GM23248 (cell line): ENCODE measurements around the gene SP4. TPM values are rescaled to one million over a fixed set of nuclear protein-coding genes. Genes with fewer than 3 reads are reported as not detected.
A peak's percentile ranks its signal among the peaks of the same experiment; 100 is the strongest.

Experiments used
- DNase-seq: peaks from one replicate; pipeline ENCODE4 v3.0.0-alpha.2; 2015
- H2AFZ ChIP-seq: fragments of 200-600 bp; sonication (generic); 2 replicates; pipeline ENCODE4 v1.6.1; 2016; ENCODE audit warnings: antibody characterized with exemption
- H3F3A ChIP-seq: fragments of 200-600 bp; sonication (generic); 2 replicates; pipeline ENCODE4 v1.6.1; 2016; ENCODE audit warnings: mild to moderate bottlenecking, antibody characterized with exemption, mixed run types; ENCODE audit not compliant: insufficient read depth
- H3K27ac ChIP-seq: fragments of 200-600 bp; sonication (generic); 2 replicates; pipeline ENCODE4 v1.5.1; 2016; ENCODE audit warnings: mild to moderate bottlenecking
- H3K27me3 ChIP-seq: fragments of 200-600 bp; sonication (generic); replicated peaks from 2 replicates; pipeline ENCODE4 v1.6.1; 2016; ENCODE audit warnings: mild to moderate bottlenecking; ENCODE audit not compliant: insufficient read depth
- H3K36me3 ChIP-seq: fragments of 200-600 bp; sonication (generic); 2 replicates; pipeline ENCODE4 v1.6.1; 2016; ENCODE audit warnings: low read depth, mild to moderate bottlenecking
- H3K4me1 ChIP-seq: fragments of 200-600 bp; sonication (generic); 2 replicates; pipeline ENCODE4 v1.6.1; 2016; ENCODE audit warnings: mild to moderate bottlenecking; ENCODE audit not compliant: insufficient read depth
- H3K4me2 ChIP-seq: fragments of 200-600 bp; sonication (generic); one replicate; pipeline ENCODE4 v1.6.1; 2016; ENCODE audit warnings: mild to moderate bottlenecking; ENCODE audit not compliant: unreplicated experiment
- H3K4me3 ChIP-seq: fragments of 200-600 bp; sonication (generic); 2 replicates; pipeline ENCODE4 v1.5.1; 2016; ENCODE audit warnings: mild to moderate bottlenecking
- H3K79me2 ChIP-seq: fragments of 200-600 bp; sonication (generic); 2 replicates; pipeline ENCODE4 v1.6.1; 2016; ENCODE audit warnings: mild to moderate bottlenecking; ENCODE audit not compliant: insufficient read depth
- H3K9ac ChIP-seq: fragments of 200-600 bp; sonication (generic); 2 replicates; pipeline ENCODE4 v1.6.1; 2016; ENCODE audit warnings: mild to moderate bottlenecking
- H3K9me2 ChIP-seq: fragments of 200-600 bp; sonication (generic); 2 replicates; pipeline ENCODE4 v1.6.1; 2016; ENCODE audit warnings: mixed run types, mild to moderate bottlenecking, moderate library complexity; ENCODE audit not compliant: insufficient read depth
- H3K9me3 ChIP-seq: fragments of 200-600 bp; sonication (generic); one replicate; pipeline ENCODE4 v1.6.1; 2017; ENCODE audit warnings: low read depth
- H4K20me1 ChIP-seq: fragments of 200-600 bp; sonication (generic); 2 replicates; pipeline ENCODE4 v1.6.0; 2016; ENCODE audit not compliant: insufficient read depth
- EZH2 ChIP-seq: fragments of 200-600 bp; sonication (generic); IDR thresholded peaks from 2 replicates; pipeline ENCODE4 v1.6.1; 2018; ENCODE audit warnings: antibody characterized with exemption, mild to moderate bottlenecking; ENCODE audit not compliant: insufficient read depth, poor library complexity, severe bottlenecking
- EZH2phosphoT487 ChIP-seq: fragments of 200-600 bp; sonication (generic); IDR thresholded peaks from 2 replicates; pipeline ENCODE4 v1.6.1; 2018; ENCODE audit warnings: antibody characterized with exemption, moderate library complexity, mild to moderate bottlenecking, low read depth; ENCODE audit not compliant: insufficient read depth
- WGBS, 2 experiments: methylation state at CpG; one replicate each; pipeline ENCODE4 v1.1.6; 2015 to 2017; ENCODE audit warnings: low lambda C conversion rate in 2 of 2, low coverage in 1 of 2; ENCODE audit errors: missing lambda C conversion rate in 2 of 2; 5-methylcytosine and 5-hydroxymethylcytosine counted together
- in situ Hi-C: fragments of 300-500 bp; cut with MboI; formaldehyde crosslinking; loops from 2 replicates; pipeline ENCODE4 v1.15.0; 2020
- polyA plus RNA-seq: library from polyadenylated mRNA; unstranded; fragments of >200 nt; fragmentation: Nextera tagmentation; extraction: Ambion mirVana; gene quantifications from 2 replicates; pipeline ENCODE4 v1.2.1, GENCODE V29; 2016
- total RNA-seq: library from RNA; depleted of rRNA; stranded (reverse); fragments of >200 nt; shearing (Covaris generic); gene quantifications from 2 replicates; pipeline ENCODE4 v1.2.3, GENCODE V29; 2014

The SP4 gene
- total and polyA plus RNA-seq, 2 experiments from 2014 or later: 2.1 to 3.5 TPM

- 44 to 50% methylated on average over 3 of the region's 3 CpGs for WGBS, 2 experiments
- no peaks in the 10 kb centered on the region for H3F3A ChIP-seq
- in situ Hi-C loops: no loop called here
- no peaks in the 10 kb centered on the region for H3K36me3 ChIP-seq
- H3K9me3 ChIP-seq: no peaks in the 10 kb centered on the region
- no peak overlapping the region for H2AFZ ChIP-seq
- H3K27me3 ChIP-seq: peaks cover 37% of the 10 kb centered on the region
- H3K4me3 ChIP-seq: no peak overlapping the region
- H3K79me2 ChIP-seq: no peaks in the 10 kb centered on the region
- H3K4me2 ChIP-seq: no peak overlapping the region
- no peaks in the 10 kb centered on the region for H4K20me1 ChIP-seq
- H3K9ac ChIP-seq: no peak overlapping the region
- H3K27ac ChIP-seq: no peak overlapping the region
- TF ChIP-seq EZH2 (no peak), EZH2phosphoT487 (no peak)
- H3K9me2 ChIP-seq: no peaks in the 10 kb centered on the region
- no peaks in the 10 kb centered on the region for H3K4me1 ChIP-seq
- DNase-seq: no peak
Observed at GRCh38 chr7:21538936-21539495, 111.1 kb downstream of the SP4 start.

GRCh38 chr7:21542891-21543527, 115.1 kb downstream of the SP4 start, which contains the start of gene DNAH11:
Gene DNAH11, plus strand, starts transcription at chr7:21543039. Its CDS starts 207 bp downstream, at chr7:21543246.
- peak within 1 kb of the TSS; percentile 78 for H2AFZ ChIP-seq
- H3F3A ChIP-seq: no peaks in the 10 kb centered on the region
- peak within 1 kb of the TSS; percentile 51 for H3K4me2 ChIP-seq
- in situ Hi-C loops: no loop called here
- no peaks in the 10 kb centered on the region for H4K20me1 ChIP-seq
- H3K9me2 ChIP-seq: no peaks in the 10 kb centered on the region
- H3K27ac ChIP-seq: no peak within 1 kb of the TSS
- TF ChIP-seq EZH2phosphoT487 (no peak), EZH2 (no peak)
- no peaks in the 10 kb centered on the region for H3K79me2 ChIP-seq
- peaks cover 64% of the 10 kb centered on the region for H3K27me3 ChIP-seq
- peak within 1 kb of the TSS; percentile 62 for H3K4me3 ChIP-seq
- no peaks in the 10 kb centered on the region for H3K4me1 ChIP-seq
- peak; percentile 34 for DNase-seq
- WGBS, 2 experiments: 3 to 5% methylated on average over 50 to 65 of the region's 66 CpGs
- no peak within 1 kb of the TSS for H3K9ac ChIP-seq
- no peaks in the 10 kb centered on the region for H3K9me3 ChIP-seq
- no peaks in the 10 kb centered on the region for H3K36me3 ChIP-seq

GRCh38 chr7:21543528-21544302, 115.8 kb downstream of the SP4 start:
- no peaks in the 10 kb centered on the region for H4K20me1 ChIP-seq
- no peak overlapping the region for H3K9ac ChIP-seq
- H2AFZ ChIP-seq: peak overlapping the region; percentile 78; the same call in 1 of the 2 replicates
- TF ChIP-seq EZH2phosphoT487 (no peak), EZH2 (peak; percentile 55)
- H3K4me2 ChIP-seq: peak overlapping the region; percentile 17
- in situ Hi-C loops: no loop called here
- H3K9me3 ChIP-seq: no peaks in the 10 kb centered on the region
- H3K27me3 ChIP-seq: peaks cover 64% of the 10 kb centered on the region
- no peaks in the 10 kb centered on the region for H3K9me2 ChIP-seq
- no peak overlapping the region for H3K27ac ChIP-seq
- H3K36me3 ChIP-seq: no peaks in the 10 kb centered on the region
- H3K79me2 ChIP-seq: no peaks in the 10 kb centered on the region
- no peaks in the 10 kb centered on the region for H3F3A ChIP-seq
- peak overlapping the region; percentile 62 for H3K4me3 ChIP-seq
- 4 to 6% methylated on average over 31 of the region's 31 CpGs for WGBS, 2 experiments
- peak; percentile 7 for DNase-seq
- H3K4me1 ChIP-seq: no peaks in the 10 kb centered on the region

- H2AFZ ChIP-seq: no peak overlapping the region
- peaks cover 64% of the 10 kb centered on the region for H3K27me3 ChIP-seq
- no peaks in the 10 kb centered on the region for H3K4me1 ChIP-seq
- no peaks in the 10 kb centered on the region for H3K36me3 ChIP-seq
- in situ Hi-C loops: no loop called here
- no peaks in the 10 kb centered on the region for H4K20me1 ChIP-seq
- no peaks in the 10 kb centered on the region for H3K79me2 ChIP-seq
- DNase-seq: no peak
- H3K27ac ChIP-seq: no peak overlapping the region
- no peaks in the 10 kb centered on the region for H3K9me3 ChIP-seq
- no peak overlapping the region for H3K4me3 ChIP-seq
- 22 to 23% methylated on average over 3 of the region's 3 CpGs for WGBS, 2 experiments
- H3K9ac ChIP-seq: no peak overlapping the region
- TF ChIP-seq EZH2 (peak; percentile 21), EZH2phosphoT487 (no peak)
- no peaks in the 10 kb centered on the region for H3F3A ChIP-seq
- H3K9me2 ChIP-seq: no peaks in the 10 kb centered on the region
- no peak overlapping the region for H3K4me2 ChIP-seq
Observed at GRCh38 chr7:21544303-21544656, 116.4 kb downstream of the SP4 start.
